ENCODE results near the gene PHACTR3.

GRCh38 chr20:59673288-59673997 lies 69.1 kb downstream of the PHACTR3 start:
- TF ChIP-seq CTCF (IDR thresholded peaks at IDR 0.05) (no peak), ZFX (IDR thresholded peaks at IDR 0.05; ENCODE audit: borderline replicate concordance) (no peak)
